ENCODE results near the gene TTYH1. TPM values are rescaled to one million over a fixed set of nuclear protein-coding genes. Genes with fewer than 3 reads are reported as not detected.

Gene TTYH1
- total and polyA plus RNA-seq, 9 of the 15 experiments (the other 6 are each of a cell fraction or from before 2014, with no cell fraction given): 0.08 TPM; not detected in 8

DNA sequence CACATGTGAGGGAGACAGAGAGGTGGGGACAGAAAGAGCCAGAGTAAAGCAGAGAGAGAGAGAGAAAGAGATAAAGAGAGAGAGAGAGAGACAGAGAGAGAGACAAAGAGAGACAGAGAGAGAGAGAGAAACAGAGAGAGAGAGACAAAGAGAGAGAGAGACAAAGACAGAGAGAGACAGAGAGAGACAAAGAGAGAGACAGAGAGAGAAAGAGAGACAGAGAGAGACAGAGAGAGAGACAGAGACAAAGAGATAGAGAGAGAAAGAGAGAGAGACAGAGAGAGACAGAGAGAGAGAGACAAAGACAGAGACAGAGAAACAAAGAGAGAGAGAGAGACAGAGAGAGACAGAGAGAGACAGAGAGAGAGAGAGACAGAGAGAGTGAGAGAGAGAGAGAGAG, 4.2 kb upstream of the TTYH1 start:
- Histone ChIP-seq H3K36me3 (ENCODE audit: control insufficient read depth, insufficient read depth, low read length) (no peaks in the 10 kb centered on the region), H3K79me2 (ENCODE audit: control insufficient read depth, insufficient read depth, low read length) (no peaks in the 10 kb centered on the region), H4K20me1 (replicated peaks; ENCODE audit: control insufficient read depth, insufficient read depth, low read length) (no peaks in the 10 kb centered on the region), H3K4me1 (replicated peaks in 1 of 2; ENCODE audit: control insufficient read depth in 2 of 2, insufficient read depth in 2 of 2, low read length in 2 of 2) (peaks cover 0 to 4% of the 10 kb centered on the region in 2 experiments; a peak in 2 of 5 replicates), H3K9ac (ENCODE audit: insufficient read depth in 1 of 2, low read depth in 2 of 2, low read length in 2 of 2) (no peak overlapping the region), H3K4me2 (ENCODE audit: insufficient read depth, low read length) (no peak overlapping the region), H3K27me3 (ENCODE audit: control insufficient read depth in 2 of 2, insufficient read depth in 2 of 2, low read length in 2 of 2) (no peaks in the 10 kb centered on the region), H3K9me1 (ENCODE audit: control insufficient read depth, insufficient read depth, low read length) (no peaks in the 10 kb centered on the region), H2AFZ (ENCODE audit: low read depth, low read length) (no peak overlapping the region), H3K9me3 (replicated peaks; ENCODE audit: control insufficient read depth, insufficient read depth, low read depth, low read length) (no peaks in the 10 kb centered on the region), H3K4me3 (no peak overlapping the region), H3K27ac (ENCODE audit: extremely low read depth, low read depth, low read length) (no peak overlapping the region)
- FAIRE-seq: no peak
- TF ChIP-seq ZNF644 (tag; IDR thresholded peaks at IDR 0.05; ENCODE audit: low read depth) (no peak), CHCHD3 (CRISPR knock-in tag; IDR thresholded peaks at IDR 0.05) (no peak), ZSCAN32 (CRISPR knock-in tag; IDR thresholded peaks at IDR 0.05) (no peak), RBBP5 (IDR thresholded peaks at IDR 0.05; ENCODE audit: borderline replicate concordance, insufficient read depth, low read length, poor library complexity, severe bottlenecking) (no peak), ELF2 (CRISPR knock-in tag; IDR thresholded peaks at IDR 0.05) (no peak), PHB2 (IDR thresholded peaks at IDR 0.05; ENCODE audit: low read depth) (no peak), CBFA2T3 (IDR thresholded peaks at IDR 0.05) (no peak), ARID2 (IDR thresholded peaks at IDR 0.05) (no peak), ZNF143 (CRISPR knock-in tag; IDR thresholded peaks at IDR 0.05) (no peak), NFIX (CRISPR knock-in tag; IDR thresholded peaks at IDR 0.05; ENCODE audit: low read depth) (no peak), ZFP36 (IDR thresholded peaks at IDR 0.05; ENCODE audit: low read depth, low read length, partially characterized antibody) (no peak), FOXM1 (IDR thresholded peaks at IDR 0.05; ENCODE audit: low read depth) (no peak), FOXM1 (CRISPR knock-in tag; IDR thresholded peaks at IDR 0.05; ENCODE audit: low read depth) (no peak), HEY1 (CRISPR knock-in tag; IDR thresholded peaks at IDR 0.05; ENCODE audit: borderline replicate concordance) (no peak), ZFP1 (CRISPR knock-in tag; IDR thresholded peaks at IDR 0.05) (no peak)
- TF ChIP-seq, protein P1, sequence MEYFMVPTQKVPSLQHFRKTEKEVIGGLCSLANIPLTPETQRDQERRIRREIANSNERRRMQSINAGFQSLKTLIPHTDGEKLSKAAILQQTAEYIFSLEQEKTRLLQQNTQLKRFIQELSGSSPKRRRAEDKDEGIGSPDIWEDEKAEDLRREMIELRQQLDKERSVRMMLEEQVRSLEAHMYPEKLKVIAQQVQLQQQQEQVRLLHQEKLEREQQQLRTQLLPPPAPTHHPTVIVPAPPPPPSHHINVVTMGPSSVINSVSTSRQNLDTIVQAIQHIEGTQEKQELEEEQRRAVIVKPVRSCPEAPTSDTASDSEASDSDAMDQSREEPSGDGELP (CRISPR knock-in tag; IDR thresholded peaks at IDR 0.05; ENCODE audit: borderline replicate concordance): no peak
- TF ChIP-seq, protein P2, sequence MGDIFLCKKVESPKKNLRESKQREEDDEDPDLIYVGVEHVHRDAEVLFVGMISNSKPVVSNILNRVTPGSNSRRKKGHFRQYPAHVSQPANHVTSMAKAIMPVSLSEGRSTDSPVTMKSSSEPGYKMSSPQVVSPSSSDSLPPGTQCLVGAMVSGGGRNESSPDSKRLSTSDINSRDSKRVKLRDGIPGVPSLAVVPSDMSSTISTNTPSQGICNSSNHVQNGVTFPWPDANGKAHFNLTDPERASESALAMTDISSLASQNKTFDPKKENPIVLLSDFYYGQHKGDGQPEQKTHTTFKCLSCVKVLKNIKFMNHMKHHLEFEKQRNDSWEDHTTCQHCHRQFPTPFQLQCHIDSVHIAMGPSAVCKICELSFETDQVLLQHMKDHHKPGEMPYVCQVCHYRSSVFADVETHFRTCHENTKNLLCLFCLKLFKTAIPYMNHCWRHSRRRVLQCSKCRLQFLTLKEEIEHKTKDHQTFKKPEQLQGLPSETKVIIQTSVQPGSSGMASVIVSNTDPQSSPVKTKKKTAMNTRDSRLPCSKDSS (IDR thresholded peaks at IDR 0.05; ENCODE audit: low read depth, partially characterized antibody): no peak
- TF ChIP-seq, protein P3, sequence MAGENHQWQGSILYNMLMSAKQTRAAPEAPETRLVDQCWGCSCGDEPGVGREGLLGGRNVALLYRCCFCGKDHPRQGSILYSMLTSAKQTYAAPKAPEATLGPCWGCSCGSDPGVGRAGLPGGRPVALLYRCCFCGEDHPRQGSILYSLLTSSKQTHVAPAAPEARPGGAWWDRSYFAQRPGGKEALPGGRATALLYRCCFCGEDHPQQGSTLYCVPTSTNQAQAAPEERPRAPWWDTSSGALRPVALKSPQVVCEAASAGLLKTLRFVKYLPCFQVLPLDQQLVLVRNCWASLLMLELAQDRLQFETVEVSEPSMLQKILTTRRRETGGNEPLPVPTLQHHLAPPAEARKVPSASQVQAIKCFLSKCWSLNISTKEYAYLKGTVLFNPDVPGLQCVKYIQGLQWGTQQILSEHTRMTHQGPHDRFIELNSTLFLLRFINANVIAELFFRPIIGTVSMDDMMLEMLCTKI (IDR thresholded peaks at IDR 0.05; ENCODE audit: partially characterized antibody): no peak
- DNase-seq (ENCODE audit: extremely low read depth in 1 of 4, low spot score in 3 of 4): no peak
- in situ Hi-C loops (cut with MboI) (no loop called here), intact Hi-C loops (cut with micrococcal nuclease) (no loop called here)
- no TSS peak for BruUV-seq (replicated peaks)
- ATAC-seq: no peak
- ChIA-PET POLR2A (no interaction called here), CTCF (ENCODE audit: low intra/inter-chr PET ratio) (interaction anchor here (0.6 kb wide), 1 partner anchor 38 kb away, joined by 3 read pairs; no protein-coding TSS in a partner anchor)

Data from K562 (cell line).